Activated naive CD8-positive, alpha-beta T cell treated with anti-CD3 and anti-CD28 coated beads, Interleukin-2, amount 10 ng/mL, durations not matched to agents 7 days and 5 days (primary cell): ENCODE results near the gene NFIX. TPM values are rescaled to one million over a fixed set of nuclear protein-coding genes. Genes with fewer than 3 reads are reported as not detected.

Experiments
- ATAC-seq: fragments of 150-1000 bp; cut with Tn5 transposase; one replicate; pipeline ENCODE4 v1.10.0; 2021; ENCODE audit warnings: low read depth, moderate library complexity
- POLR2A ChIA-PET: fragments of 350-600 bp; sonication (Branson Sonifier 250); formaldehyde crosslinking; loops from one replicate; lab custom pipeline; 2021; ENCODE audit warnings: antibody characterized with exemption; lab: Charles Lee
- DNase-seq: peaks from one replicate; pipeline ENCODE4 v3.0.0; 2021
- H3K27ac Mint-ChIP-seq: one replicate; pipeline ENCODE4 v1.8.0; 2022; ENCODE audit warnings: mild to moderate bottlenecking, mixed read lengths
- H3K27me3 Mint-ChIP-seq: one replicate; pipeline ENCODE4 v1.8.0; 2022; ENCODE audit warnings: mild to moderate bottlenecking, moderate library complexity, mixed read lengths
- H3K36me3 Mint-ChIP-seq: one replicate; pipeline ENCODE4 v1.8.0; 2021; ENCODE audit warnings: mild to moderate bottlenecking, mixed read lengths
- H3K4me1 Mint-ChIP-seq: one replicate; pipeline ENCODE4 v1.8.0; 2021; ENCODE audit warnings: mixed read lengths
- H3K4me3 Mint-ChIP-seq: one replicate; pipeline ENCODE4 v1.8.0; 2022; ENCODE audit warnings: mild to moderate bottlenecking, moderate library complexity, mixed read lengths
- H3K9me3 Mint-ChIP-seq: one replicate; pipeline ENCODE4 v1.8.0; 2021; ENCODE audit warnings: mixed read lengths
- total RNA-seq, 2 experiments: library from RNA; stranded (reverse); gene quantifications; one replicate each; pipeline ENCODE4 v1.2.3, GENCODE V29; 2021

NFIX gene
- total RNA-seq, 2 experiments from 2014 or later, result 1.5 to 2.5 TPM

GRCh38 chr19:13036366-13036976 lies 41.2 kb downstream of the NFIX start:
- no peaks in the 10 kb centered on the region for H3K9me3 Mint-ChIP-seq
- H3K36me3 Mint-ChIP-seq, result no peaks in the 10 kb centered on the region
- DNase-seq (no peak), ATAC-seq (no peak)
- POLR2A ChIA-PET, result no interaction called here
- no peak overlapping the region for H3K27ac Mint-ChIP-seq
- H3K27me3 Mint-ChIP-seq, result no peaks in the 10 kb centered on the region
- H3K4me3 Mint-ChIP-seq, result no peak overlapping the region
- no peaks in the 10 kb centered on the region for H3K4me1 Mint-ChIP-seq

DNA sequence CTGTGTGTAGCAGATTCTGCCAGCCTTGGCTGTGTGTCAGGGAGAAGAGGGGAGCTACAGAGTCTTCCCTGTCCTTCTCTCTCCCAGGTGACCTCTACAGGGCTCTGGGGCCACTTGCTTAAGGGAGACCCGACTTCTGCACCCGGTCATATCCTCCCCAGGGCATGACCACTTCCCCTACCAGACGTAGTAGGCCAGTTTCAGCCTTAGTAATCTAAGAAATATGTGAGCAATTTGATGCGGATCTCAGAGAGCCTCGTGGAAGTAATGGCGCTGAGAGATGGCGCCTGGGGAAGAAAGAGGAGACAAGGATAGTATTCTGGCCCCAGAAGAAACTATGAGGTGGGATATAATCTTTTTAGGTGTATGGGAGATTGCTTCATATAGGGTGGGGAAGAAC lies 41.9 kb downstream of the NFIX start:
- Mint-ChIP-seq H3K4me3 (no peak overlapping the region), H3K4me1 (no peaks in the 10 kb centered on the region), H3K36me3 (no peaks in the 10 kb centered on the region), H3K27ac (no peak overlapping the region), H3K27me3 (no peaks in the 10 kb centered on the region), H3K9me3 (no peaks in the 10 kb centered on the region)
- ATAC-seq (no peak), DNase-seq (no peak)
- POLR2A ChIA-PET, result no interaction called here

- no peak for ATAC-seq
- Mint-ChIP-seq H3K36me3 (no peaks in the 10 kb centered on the region), H3K27me3 (no peaks in the 10 kb centered on the region), H3K9me3 (no peaks in the 10 kb centered on the region), H3K4me3 (no peak overlapping the region), H3K27ac (no peak overlapping the region), H3K4me1 (peaks cover under 1% of the 10 kb centered on the region)
- POLR2A ChIA-PET, result no interaction called here
- DNase-seq, result no peak
Observed at GRCh38 chr19:13037731-13038130, 42.5 kb downstream of the NFIX start.

- ATAC-seq (no peak), DNase-seq (no peak)
- Mint-ChIP-seq H3K36me3 (no peaks in the 10 kb centered on the region), H3K4me1 (peaks cover 6% of the 10 kb centered on the region), H3K4me3 (no peak overlapping the region), H3K27me3 (no peaks in the 10 kb centered on the region), H3K9me3 (no peaks in the 10 kb centered on the region), H3K27ac (no peak overlapping the region)
- POLR2A ChIA-PET, result no interaction called here
Observed at GRCh38 chr19:13038306-13039210, 43.3 kb downstream of the NFIX start.

DNA sequence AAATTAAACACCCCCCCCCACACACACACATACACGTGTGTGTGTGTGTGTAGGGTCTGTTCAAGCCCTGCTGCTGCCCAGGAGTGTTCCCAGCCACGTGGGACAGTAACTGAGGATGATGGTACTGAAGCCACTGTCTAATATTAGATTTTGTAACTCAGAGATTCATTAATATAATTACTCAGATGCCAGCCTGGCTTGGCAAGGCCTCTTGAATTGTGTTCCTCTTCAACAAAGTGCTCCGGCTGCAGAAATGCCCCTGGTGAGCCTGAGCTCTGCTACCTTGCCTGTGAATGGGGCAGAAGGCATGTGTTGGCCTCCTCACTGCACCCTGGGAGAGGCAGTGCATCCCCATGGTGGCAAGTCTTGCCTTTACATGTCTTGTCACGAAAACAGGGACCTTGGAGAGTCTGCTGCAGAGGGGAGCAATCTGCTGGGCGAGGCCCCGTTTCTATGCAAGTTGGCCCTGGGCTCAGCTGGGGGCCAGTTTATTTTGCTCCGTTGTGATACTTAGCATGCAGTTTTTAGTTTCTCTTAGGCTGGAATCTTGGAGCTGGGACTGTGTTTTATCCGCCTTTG lies 44.0 kb downstream of the NFIX start:
- POLR2A ChIA-PET, result no interaction called here

DNA sequence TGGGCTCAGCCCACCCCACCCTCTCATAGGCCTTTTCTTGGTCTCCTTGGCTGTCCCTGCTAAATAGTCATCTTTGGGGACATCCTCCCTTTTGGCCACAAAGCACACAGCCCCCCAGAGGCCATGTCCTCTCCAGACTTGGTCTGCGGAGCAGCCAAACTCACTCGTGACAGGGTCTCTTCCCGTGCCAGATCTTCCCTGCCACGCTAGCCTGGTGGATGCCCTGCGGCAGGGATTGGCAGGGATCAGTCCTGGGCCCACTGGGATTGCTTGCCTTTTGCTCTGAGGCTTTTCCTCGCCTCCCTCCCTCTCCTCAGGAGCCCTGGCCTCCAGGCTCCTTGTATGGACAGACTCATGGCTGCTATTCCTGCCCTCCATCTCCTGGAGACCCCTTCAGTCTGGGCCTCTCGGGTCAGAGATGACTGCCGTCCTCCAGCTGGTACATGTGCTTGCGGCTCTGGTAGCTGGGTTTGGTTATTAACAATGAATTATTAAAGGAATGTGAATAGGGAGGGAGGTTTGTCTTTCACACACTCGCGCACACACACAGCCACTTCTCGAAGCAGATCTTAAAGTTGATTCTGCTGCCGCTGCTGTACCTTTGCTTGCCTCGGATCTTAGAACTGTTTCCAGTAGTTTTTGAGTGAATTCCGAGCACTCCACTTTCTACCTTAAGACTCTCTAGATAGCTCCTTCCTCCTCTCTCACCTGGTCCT lies 45.1 kb downstream of the NFIX start:
- no peaks in the 10 kb centered on the region for H3K9me3 Mint-ChIP-seq
- ATAC-seq, result no peak

More for the DNA sequence above, 44.0 kb downstream of the NFIX start:
- DNase-seq (no peak), ATAC-seq (no peak)
- Mint-ChIP-seq H3K27ac (no peak overlapping the region), H3K36me3 (no peaks in the 10 kb centered on the region), H3K4me3 (no peak overlapping the region), H3K4me1 (peaks cover 13% of the 10 kb centered on the region), H3K27me3 (no peaks in the 10 kb centered on the region), H3K9me3 (no peaks in the 10 kb centered on the region)

GRCh38 chr19:13040948-13041292 lies 45.6 kb downstream of the NFIX start:
- no peaks in the 10 kb centered on the region for H3K9me3 Mint-ChIP-seq
- peaks cover 18% of the 10 kb centered on the region for H3K4me1 Mint-ChIP-seq
- H3K4me3 Mint-ChIP-seq, result no peak overlapping the region
- H3K27ac Mint-ChIP-seq, result no peak overlapping the region
- no peak for ATAC-seq
- H3K36me3 Mint-ChIP-seq, result no peaks in the 10 kb centered on the region
- no peak for DNase-seq
- no peaks in the 10 kb centered on the region for H3K27me3 Mint-ChIP-seq
- POLR2A ChIA-PET, result no interaction called here

More for the DNA sequence above, 45.1 kb downstream of the NFIX start:
- no peak for DNase-seq
- no peak overlapping the region for H3K27ac Mint-ChIP-seq
- POLR2A ChIA-PET, result no interaction called here
- H3K4me1 Mint-ChIP-seq, result peaks cover 18% of the 10 kb centered on the region
- H3K27me3 Mint-ChIP-seq, result no peaks in the 10 kb centered on the region
- H3K4me3 Mint-ChIP-seq, result no peak overlapping the region
- H3K36me3 Mint-ChIP-seq, result no peaks in the 10 kb centered on the region

DNA sequence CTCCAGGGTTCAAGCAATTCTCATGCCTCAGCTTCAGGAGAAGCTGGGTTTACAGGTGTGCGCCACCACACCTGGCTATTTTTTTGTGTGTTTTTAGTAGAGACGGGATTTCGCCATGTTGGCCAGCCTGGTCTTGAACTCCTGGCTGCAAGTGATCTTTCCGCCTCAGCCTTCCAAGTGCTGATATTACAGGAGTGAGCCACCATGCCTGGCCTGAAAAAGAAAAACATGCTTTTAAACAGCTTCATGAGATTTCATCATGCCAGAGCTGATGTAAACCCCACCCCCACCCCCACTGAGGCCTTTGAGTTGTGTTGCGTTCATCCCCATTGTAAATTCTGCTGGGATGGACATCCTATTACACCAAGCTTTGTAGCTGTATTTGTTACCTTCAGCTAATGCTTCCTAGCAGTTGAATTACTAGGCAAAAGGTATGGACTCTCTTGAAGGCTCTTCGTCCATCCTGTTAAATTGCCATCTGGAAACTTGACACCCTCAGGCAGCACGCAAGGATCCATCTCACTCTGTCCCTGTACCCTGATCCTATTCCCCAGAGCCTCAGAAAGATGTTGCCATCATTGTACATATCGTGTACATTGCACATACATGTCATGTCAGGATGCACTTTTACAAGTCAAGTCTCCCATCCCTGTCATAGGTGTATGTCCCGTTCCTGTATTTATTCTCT lies 47.3 kb downstream of the NFIX start:
- ATAC-seq (no peak), DNase-seq (no peak)
- Mint-ChIP-seq H3K36me3 (no peaks in the 10 kb centered on the region), H3K4me1 (peaks cover 18% of the 10 kb centered on the region), H3K4me3 (no peak overlapping the region), H3K27me3 (no peaks in the 10 kb centered on the region), H3K9me3 (no peaks in the 10 kb centered on the region), H3K27ac (no peak overlapping the region)
- POLR2A ChIA-PET, result no interaction called here

DNA sequence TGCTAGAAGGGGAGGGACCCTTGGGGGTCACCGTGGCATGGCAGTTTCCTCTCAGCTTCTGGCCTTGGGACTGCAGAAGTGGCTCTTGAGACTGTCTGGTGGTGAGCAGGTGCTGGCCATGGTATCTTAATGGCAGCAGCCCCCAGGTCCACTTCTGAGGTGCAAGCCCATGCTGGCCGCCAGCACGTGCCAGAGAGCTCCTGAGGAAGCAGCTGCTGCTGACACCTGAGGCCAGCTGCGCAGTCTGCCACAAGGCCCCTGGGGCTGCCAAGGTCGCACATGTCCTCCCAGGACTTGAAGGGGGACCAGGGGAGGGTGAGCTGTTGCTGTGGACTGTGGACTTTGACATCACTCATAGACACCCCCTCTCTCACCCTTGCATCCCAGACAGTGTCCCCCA lies 48.0 kb downstream of the NFIX start:
- Mint-ChIP-seq H3K9me3 (no peaks in the 10 kb centered on the region), H3K36me3 (no peaks in the 10 kb centered on the region), H3K4me1 (peaks cover 18% of the 10 kb centered on the region), H3K4me3 (no peak overlapping the region), H3K27ac (no peak overlapping the region), H3K27me3 (no peaks in the 10 kb centered on the region)
- POLR2A ChIA-PET, result no interaction called here
- ATAC-seq (no peak), DNase-seq (no peak)

DNA sequence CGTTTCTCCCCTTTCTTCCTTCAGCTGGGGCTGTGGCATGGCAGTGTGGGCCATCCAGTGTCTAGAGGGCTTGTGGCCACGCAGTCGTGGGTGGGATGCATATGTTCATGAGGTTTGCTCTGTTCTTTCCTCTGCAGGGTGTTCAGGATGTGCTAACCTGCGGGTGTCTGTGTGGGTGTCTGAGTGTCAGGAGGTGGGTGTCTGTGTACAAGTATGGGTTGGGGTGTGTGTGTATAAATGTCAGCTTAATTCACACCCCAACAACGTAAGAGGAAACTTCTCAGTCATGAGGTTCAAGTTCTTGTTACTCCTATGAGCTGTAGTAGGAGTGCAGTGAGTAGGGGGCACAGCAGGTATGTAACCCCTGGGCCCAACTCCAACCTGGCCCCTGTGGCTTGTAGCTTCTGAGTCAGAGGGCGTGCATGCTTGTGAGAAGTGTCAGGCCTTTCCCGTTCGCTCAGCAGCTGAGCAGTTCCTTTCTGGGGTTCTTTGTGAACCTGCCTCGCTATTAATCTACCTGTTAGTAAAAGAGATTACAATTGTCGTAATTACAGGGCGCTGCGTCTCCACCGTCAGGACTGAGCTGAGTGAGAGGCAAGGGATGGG lies 49.1 kb downstream of the NFIX start:
- Mint-ChIP-seq H3K27me3 (no peaks in the 10 kb centered on the region), H3K4me1 (peaks cover 18% of the 10 kb centered on the region), H3K4me3 (peak overlapping the region; percentile 4), H3K27ac (peak overlapping the region; percentile 46), H3K36me3 (no peaks in the 10 kb centered on the region), H3K9me3 (no peaks in the 10 kb centered on the region)
- POLR2A ChIA-PET, result no interaction called here
- peak; percentile 84 for ATAC-seq
- DNase-seq, result no peak

DNA sequence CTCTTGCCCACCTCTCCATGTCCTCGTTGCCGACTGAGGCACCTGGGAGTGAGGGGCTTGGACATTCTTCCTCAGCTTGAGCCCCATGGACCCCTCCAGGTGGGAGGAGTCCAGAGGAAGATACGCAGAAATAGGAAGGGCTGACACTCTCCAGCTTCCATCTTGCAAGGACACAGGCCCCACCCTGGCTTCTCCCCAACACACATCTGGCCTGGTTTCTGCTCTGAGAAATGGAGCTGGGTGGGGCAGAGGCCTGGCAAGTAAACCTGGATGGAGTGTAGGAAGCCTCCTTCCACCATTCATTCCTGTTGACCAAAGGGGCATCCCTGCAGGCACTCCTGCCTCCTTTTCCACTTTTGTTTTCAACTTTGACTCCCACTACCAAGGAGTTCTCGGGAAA lies 50.5 kb downstream of the NFIX start:
- ATAC-seq, result no peak
- no peak overlapping the region for H3K4me3 Mint-ChIP-seq
- POLR2A ChIA-PET, result interaction anchor here (0.5 kb wide), 1 partner anchor 22 kb away, joined by 3 read pairs; no protein-coding TSS in a partner anchor
- no peak for DNase-seq
- peaks cover 3% of the 10 kb centered on the region for H3K27me3 Mint-ChIP-seq
- no peaks in the 10 kb centered on the region for H3K9me3 Mint-ChIP-seq
- no peaks in the 10 kb centered on the region for H3K36me3 Mint-ChIP-seq
- no peak overlapping the region for H3K27ac Mint-ChIP-seq
- peaks cover 18% of the 10 kb centered on the region for H3K4me1 Mint-ChIP-seq

- POLR2A ChIA-PET, result no interaction called here
- H3K4me3 Mint-ChIP-seq, result no peak overlapping the region
- DNase-seq (no peak), ATAC-seq (no peak)
- H3K36me3 Mint-ChIP-seq, result no peaks in the 10 kb centered on the region
- peaks cover 20% of the 10 kb centered on the region for H3K4me1 Mint-ChIP-seq
- H3K9me3 Mint-ChIP-seq, result no peaks in the 10 kb centered on the region
- H3K27me3 Mint-ChIP-seq, result peaks cover 8% of the 10 kb centered on the region
- no peak overlapping the region for H3K27ac Mint-ChIP-seq
Observed at GRCh38 chr19:13047374-13047773, 52.1 kb downstream of the NFIX start.

- Mint-ChIP-seq H3K4me3 (no peak overlapping the region), H3K9me3 (no peaks in the 10 kb centered on the region), H3K27ac (no peak overlapping the region), H3K36me3 (no peaks in the 10 kb centered on the region), H3K4me1 (peaks cover 3% of the 10 kb centered on the region), H3K27me3 (peaks cover 12% of the 10 kb centered on the region)
- ATAC-seq (no peak), DNase-seq (no peak)
- POLR2A ChIA-PET, result no interaction called here
Observed at GRCh38 chr19:13050274-13050673, 55.0 kb downstream of the NFIX start.
